ENCODE measurements around the gene SCPEP1.

Gene SCPEP1

DNA sequence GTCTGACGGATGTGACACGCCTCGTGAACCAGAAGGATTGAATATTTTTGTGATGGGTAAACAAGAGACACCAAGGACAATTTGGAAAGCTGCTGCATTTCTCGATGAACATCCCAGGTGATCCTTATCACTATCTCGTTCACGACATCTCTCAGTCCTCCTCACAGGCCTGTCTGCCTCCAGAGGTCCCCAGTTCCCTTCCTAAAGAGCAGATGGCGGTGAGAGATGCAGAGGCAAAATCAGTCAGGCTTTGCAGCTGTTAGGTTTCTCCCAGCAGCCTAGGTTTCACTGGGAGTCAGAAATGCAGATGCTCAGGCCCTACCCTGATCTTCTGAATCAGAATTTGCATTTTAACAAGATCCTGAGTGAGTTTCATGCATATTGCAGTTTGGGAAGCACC lies 23.6 kb downstream of the SCPEP1 start:
- no peak for DNase-seq (ENCODE audit: low spot score)

DNA sequence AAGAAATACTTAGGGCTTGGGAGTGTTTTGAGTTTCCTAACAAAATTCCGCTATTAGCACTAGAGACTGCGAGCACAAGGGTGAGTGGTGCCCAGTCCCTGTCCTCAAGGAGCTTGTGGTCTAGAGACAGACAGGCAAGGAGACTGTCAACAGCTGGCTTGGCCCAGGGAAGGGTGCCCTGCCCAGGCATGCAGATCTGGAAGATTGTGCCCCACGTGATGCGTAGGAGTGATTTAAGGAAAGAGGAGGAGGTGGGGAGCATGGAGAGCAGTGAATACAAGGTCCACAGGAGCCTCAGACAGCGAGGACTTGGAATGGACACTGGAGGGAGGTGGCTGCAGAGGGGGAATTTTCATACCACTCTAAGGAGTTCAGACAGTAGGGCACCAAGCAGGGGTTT lies 25.0 kb downstream of the SCPEP1 start:
- no peak for DNase-seq (ENCODE audit: low spot score)

DNA sequence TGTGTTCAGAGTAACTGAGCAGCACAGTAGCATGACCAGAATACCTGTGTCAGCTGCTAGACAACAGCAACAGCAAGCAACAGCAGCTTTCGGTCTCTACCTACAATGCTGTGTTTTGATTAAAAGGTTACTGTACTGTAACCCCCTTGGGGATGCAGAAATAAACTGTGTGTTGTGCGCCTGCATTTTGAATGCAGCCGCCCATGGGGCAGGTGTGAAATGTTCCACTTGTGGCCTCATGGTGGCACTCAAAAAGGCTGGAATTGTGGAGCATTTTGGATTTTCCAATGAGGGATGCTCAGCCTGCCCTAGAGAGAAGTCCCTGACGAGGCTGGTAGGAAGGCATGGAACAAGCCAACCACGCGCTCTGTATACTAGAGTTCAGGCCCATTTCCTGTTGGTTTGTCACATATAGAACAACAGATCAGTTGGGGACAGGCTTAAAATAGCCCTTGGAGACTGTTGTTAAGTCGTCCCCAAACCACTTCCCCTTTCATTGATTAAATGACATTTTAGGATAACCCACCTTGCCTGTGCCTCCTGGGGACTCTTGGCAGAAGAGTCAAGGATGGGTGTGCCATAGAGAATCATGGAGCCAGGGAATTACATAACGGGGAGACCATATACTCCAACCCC lies 27.1 kb downstream of the SCPEP1 start:
- no peak for DNase-seq (ENCODE audit: low spot score)

DNA sequence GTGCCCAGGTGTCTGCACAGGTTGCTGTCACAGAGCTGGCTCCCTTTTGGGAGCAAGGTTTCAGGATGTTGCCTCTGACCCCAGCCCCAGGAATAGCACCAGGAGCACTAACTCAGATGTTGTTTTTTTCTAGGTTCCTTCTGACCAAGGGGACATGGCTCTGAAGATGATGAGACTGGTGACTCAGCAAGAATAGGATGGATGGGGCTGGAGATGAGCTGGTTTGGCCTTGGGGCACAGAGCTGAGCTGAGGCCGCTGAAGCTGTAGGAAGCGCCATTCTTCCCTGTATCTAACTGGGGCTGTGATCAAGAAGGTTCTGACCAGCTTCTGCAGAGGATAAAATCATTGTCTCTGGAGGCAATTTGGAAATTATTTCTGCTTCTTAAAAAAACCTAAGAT lies 28.1 kb downstream of the SCPEP1 start:
- DNase-seq (ENCODE audit: low spot score): no peak

DNA sequence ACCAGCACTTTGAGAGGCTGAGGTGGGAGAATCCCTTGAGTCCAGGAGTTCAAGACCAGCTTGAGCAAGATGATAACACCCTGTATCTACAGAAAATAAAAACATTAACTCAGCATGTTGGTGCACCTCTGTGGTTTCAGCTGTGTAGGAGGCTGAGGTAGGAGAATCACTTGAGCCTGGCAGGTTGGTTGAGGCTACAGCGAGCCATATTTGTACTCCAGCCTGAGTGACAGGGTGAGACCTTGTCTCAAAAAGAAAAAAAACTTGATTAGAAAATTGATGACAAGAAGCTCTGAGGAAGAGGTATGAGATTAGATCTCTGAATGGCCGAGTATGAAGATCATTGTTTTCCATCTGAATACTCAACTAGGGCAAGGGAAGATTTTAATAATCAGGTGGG lies 31.0 kb downstream of the SCPEP1 start:
- DNase-seq (ENCODE audit: low spot score): no peak

DNA sequence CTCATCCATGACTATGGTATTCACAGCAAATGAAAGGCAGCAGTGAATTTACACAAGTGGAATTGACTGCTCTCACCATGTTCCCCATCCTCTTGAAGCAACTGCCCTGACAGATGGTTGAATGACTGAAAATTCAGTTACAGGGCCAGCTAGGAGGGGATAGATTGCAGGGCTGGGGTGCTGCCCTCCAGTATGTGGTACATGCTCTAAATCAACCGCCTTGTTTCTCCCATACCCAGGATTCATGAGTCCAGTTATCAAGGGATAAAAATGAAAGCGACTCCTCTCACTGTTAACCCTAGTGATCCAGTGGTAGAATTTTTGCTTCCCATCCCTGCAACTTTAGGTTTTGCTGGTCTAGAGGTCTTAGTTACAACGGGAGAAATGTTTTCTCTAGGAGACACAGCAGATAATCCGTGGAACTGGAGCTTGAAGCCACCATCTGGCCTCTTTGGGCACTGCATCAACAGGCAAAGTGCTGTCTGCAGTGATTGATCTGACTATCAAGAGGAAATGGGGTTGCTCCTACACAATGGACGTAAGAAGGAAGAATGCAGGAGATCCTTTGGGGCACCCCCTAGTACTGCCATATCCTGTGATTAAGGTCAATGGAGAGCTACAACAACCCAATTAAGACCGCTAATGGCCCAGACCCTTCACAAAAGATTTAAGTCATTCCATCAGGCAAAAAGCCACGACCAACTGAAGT lies 32.0 kb downstream of the SCPEP1 start:
- peak; percentile 48 for DNase-seq (ENCODE audit: low spot score)

DNA sequence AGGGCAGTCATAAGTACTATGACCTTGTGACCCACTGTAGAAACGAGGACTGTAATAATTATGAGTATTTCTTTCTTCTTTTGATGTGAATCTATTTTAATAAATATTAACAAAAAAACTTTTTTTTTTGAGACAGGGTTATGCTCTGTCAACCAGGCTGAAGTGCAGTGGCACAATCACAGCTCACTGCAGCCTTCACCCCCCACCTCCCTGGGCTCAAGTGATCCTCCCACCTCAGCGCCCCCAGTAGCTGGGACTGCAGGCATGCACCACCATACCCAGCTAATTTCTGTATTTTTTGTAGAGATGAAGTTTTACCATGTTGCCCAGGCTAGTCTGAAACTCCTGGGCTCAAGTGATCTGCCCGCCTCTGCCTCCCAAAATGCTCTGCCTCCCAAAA lies 32.6 kb downstream of the SCPEP1 start:
- DNase-seq (ENCODE audit: low spot score): no peak

DNA sequence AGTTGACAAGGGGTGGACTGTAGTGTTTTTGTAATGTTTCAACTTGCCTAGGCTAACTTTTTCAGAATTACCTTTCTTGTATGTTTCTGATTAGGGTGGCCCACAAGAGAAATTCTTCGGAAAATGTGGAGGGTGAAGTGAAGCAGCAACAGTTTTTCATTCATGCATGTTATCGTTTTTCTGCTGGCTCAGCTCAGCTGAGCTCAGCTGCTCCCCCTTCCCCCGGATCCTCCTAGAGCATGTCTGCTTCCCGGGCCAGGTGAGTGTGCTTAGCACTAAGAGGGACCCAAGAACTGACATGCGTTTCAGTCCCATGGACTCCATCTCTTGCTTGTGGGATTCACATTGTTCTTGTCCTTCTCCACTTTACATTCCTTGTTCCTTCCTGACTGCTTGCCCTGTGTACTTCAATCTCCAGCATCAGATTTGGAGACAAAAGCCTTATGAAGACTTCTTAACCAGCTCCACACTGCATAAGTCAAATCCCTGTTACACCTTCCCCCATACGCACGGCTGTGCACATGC lies 33.6 kb downstream of the SCPEP1 start:
- DNase-seq (ENCODE audit: low spot score): no peak

DNA sequence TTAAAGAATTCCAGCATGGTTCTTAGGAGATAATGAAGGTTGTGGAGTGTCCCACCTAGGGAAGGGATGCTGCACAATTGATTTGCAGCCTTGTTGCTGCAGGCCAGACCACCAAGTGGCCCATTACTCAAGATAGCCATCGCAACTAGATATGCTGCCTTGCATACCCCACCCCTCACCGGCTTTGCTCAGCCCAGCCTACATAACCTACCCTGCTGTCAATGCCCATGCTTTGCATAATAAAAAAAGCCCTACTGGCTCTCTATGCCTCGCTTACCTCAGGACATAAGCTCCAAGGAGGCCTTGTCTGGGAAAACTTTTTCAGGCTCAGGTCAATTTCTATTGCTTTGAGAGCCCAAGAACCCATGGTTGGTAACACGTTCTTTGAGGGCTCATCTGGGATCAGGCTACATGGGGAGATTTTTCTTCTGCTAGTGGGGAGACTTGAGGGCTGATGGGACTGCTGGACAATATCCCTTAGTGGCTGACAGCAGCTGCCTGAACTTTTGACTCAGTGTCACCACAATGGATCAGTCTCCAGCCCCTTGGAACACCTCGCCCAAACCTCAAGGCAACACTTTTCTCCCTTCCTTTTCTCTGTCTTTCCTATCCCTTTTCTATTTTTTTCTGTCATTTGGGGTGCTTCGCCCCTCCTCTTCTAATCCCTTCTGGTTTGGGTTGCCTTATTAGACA lies 38.3 kb downstream of the SCPEP1 start:
- DNase-seq (ENCODE audit: low spot score): no peak

DNA sequence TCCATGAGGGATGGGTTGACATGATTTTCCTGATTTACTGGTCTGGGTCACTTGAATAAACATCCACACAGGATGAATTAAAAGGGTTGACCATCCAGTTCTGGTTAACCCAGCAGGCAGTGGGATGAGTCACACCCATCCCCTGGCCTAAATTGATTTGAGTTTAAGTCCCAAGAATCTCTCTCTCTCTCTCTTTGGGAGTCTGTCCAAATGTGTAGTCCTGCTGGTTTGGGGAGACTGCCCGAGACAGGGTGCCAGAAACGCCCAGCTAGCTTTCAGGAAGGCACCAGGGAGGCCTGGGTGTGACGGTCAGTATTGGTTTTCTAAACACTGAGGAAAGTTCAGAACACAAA lies 38.8 kb downstream of the SCPEP1 start:
- no peak for DNase-seq (ENCODE audit: low spot score)

DNA sequence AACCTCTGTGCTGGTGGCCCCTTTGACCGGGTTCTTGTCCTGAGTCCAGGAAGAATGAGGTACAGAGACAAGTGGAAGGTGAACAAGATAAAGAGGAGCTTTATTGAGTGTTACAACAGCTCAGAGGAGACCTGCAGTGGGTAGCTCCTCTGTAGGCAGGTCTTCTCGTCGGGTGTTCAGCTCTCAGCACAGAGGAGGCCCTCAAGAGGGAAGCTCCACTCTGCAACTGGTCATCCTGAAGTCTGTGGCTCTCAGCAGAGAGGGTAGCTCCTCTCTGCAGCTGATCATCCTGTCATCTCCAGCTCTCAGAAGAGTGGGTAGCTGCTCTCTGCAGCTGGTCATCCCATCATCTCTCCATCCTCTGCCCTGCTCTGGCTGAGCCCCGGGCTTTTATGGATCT lies 39.7 kb downstream of the SCPEP1 start:
- no peak for DNase-seq (ENCODE audit: low spot score)

DNA sequence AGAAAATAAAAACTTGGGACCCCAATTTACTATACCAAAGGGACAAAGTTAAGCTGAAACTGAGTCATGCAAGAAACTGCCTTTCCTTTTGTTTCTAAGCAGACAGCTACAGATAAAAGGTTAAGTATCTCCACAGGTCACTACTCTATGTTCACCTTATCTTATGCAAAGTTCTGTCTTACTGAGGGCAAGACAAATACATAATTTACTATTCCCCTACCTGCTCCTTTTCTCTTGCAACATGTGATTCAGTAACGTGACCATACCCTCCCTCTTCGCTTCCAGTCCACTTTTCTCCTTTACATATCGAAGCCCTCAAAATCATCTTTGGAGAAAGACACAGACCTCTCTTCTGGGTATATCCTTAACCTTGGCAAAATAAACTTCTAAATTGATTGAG lies 42.3 kb downstream of the SCPEP1 start:
- DNase-seq (ENCODE audit: low spot score): no peak

DNA sequence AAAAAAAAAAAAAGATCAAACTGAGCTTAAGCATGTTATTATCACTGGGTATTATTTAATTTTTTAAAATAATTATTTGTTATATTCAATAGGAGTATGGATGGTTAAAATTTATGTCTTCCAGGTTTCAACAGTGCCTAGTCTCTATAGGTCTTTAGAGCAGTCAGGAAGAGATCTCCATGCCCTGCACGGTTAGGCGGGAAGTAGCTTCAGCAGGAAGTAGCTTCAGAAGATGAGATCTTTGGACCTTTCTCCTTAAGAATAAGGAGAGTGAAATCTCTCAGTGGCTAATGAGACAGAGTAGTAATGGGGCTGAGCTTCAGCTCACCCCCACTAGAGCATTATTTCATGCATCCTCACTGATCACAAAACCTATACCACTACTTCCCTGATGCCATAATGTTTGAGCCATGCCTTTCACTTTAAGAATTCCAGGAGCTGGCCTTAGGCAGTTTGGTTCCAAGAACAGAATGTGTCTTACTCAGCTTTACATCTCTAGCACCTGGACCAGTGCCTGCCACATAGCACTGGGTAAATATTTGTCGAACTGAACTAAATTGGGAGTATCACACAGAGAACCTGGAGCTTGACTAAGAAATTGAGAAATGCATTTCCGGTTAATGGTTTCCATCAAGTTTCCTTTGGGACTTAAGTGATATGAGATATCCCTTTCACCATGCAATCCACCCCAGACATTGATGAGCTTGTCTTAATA lies 43.5 kb downstream of the SCPEP1 start:
- no peak for DNase-seq (ENCODE audit: low spot score)

DNA sequence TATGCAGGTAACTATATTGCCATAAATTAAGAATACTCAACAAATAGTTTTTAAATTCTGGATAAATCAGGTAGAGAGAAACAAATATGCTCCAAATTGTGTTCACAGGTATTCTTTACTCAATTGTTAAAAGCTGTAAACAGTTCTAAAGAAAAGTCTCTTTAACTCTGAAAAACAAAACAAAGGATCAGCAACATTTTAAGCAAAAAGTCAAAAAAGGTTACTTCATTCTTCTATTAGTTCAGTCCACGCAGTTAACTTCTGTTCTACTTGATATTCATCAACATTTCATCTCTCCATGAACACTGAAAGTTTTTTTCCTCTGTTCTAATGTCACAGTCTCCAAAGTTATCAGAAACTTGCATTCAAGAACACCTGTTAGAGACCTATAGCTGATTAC lies 47.9 kb downstream of the SCPEP1 start:
- DNase-seq (ENCODE audit: low spot score): no peak

DNA sequence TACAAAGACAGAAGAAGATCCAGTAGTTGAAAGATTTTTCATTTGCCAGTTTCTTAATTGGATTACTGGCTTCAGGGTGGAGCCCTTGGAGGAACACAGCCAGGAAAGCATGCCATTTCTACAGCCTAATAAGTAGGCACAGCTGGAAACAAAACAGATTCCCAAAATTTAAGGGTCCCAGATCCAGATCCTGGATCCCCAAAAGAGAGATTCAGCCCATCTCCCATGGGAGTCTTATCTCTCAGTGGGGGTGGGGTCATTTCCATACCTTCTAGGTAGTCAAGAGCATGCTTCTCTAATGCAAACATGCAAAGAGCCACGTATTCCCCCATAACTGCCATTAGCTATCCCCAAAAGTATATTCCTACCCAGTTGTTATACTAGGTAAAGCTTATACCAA lies 49.9 kb downstream of the SCPEP1 start:
- no peak for DNase-seq (ENCODE audit: low spot score)

DNA sequence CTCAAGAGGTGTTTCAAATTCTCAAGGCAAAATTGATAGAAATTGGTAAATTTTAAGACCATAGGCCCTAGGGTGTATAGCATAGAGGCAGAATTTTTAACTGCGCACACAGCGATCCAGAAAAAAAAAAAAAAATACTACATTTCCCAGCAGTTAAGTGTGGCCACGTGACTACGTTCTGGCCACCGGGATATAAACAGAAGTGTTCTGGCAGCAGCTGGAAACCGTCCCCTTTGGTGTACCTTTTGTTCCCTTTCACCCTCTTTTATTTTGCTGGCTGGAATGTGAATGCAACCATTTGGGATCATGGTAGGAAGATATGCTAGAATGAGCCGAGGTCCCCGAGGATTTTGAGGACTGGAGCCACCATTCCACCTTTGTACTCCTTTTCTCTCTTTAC lies 54.4 kb downstream of the SCPEP1 start:
- DNase-seq (ENCODE audit: low spot score): no peak

DNA sequence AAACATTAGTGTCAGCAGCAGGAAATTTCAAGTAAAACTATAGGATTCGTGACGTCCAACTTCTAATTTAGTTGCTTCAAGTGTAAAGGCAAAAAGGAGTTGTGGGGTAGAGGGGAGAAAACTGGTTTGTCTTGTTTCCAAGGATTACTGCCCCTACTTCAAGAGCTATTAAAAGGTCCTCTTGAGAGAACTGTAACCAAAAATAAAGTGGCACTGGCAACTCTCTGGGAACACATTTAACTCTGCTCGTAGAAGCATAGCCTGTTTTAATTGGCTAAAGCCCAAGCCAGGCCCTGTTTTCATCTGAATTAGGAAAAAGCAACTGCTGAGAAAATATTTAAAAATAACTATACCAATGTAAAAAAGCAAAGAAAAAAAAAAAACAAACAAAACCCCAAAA lies 55.4 kb downstream of the SCPEP1 start:
- no peak for DNase-seq (ENCODE audit: low spot score)

DNA sequence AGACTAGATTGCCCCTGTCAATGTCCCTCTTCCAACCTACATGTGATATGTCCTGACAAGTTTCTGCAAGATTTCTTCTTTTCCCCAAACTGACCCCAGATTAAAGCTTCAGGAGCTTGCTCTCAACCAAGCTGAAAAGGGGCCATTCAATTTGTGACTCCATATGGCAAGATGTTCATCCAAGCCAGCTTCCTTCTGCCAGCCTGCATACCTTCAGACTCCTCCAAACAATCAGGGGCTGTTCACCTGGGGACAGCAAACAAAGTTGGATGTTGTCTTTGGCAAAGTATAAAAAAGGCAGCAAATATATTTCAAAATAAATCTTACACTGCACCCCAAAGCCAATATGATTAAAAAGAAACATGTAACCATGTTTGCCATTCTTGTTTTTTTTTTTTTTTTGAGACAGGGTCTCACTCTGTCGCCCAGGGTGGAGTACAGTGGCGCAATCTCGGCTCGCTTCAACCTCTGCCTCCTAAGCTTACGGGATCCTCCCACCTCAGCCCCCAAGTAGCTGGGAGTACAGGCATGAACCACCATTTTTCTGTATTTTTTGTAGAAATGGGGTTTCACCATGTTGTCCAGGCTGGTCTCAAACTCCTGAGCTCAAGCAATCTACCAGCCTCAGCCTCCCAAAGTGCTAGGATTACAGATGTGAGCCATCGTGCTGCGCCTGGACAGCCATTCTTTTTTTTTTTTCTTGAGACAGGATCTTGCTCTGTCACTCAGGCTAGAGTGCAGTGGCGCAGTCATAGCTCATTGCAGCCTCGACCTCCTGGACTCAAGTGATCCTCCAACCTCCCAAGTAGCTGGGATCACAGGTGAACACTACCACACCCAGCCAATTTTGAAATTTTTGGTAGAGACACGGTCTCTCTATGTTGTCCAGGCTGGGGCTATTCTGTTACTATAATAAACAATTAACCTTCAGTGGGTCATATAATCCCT lies 57.1 kb downstream of the SCPEP1 start:
- DNase-seq (ENCODE audit: low spot score): no peak

DNA sequence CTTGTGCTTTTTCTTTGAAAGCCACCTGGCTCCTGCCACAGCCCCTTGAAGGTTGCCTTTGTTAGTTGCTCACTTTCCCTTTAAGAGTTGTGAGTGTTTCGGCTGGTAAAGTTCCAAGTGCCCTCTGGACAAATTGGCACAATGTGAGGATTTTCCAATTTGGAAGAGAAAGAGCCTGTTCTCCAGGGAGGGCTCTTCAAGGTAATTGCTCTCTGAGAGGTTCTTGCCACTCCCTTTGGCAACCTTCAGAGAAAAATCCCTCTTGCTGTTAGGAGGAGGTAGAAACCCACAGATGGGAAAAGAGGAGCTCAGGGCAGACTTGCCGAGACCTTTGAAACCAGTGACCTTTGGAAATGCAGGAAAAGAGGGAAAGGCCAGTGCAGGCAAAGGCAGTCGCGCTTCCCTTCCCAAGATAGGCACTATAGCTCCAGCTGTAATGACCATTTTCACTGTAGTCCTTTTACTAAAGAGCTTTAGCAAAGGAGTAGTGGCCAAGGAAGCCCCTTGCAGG lies 58.1 kb downstream of the SCPEP1 start:
- DNase-seq (ENCODE audit: low spot score): no peak

DNA sequence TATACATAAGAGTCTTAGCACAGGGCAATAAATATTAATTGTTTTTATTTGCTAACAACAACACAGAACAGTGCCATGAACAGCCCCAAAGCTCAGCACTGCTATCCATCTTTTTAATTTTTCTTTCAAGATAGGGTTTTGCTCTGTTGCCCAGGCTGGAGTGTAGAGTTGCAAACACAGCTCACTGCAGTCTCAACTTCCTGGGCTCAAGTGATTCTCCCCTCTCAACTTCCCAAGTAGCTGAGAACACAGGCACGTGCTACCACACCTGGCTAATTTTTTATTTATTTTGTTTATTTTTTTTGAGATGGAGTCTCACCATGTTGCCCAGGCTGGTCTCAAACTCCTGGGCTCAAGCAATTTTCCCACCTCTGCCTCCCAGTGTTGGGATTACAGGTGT lies 59.5 kb downstream of the SCPEP1 start:
- no peak for DNase-seq (ENCODE audit: low spot score)

DNA sequence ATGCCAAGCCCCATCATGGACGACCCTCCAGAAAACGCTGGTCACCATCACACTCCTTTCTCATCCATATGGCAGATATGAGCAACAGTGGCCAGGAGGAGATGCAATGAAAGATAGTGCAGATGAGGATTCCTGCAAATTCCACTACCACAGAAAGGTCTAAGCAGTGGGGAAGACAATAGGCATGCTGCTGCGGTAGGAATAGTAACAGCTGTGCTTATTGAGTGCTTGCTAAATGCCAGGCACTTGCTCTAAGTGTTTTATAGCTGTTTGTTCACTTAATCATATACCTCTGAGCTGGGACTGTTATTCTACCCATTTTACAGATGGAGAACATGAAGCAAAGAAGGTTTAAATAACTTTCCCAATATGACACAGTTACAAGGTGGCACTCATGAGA lies 60.6 kb downstream of the SCPEP1 start:
- DNase-seq (ENCODE audit: low spot score): no peak
